K562 (cell line): ENCODE data around the gene GPR37L1. TPM values are rescaled to one million over a fixed set of nuclear protein-coding genes. Genes with fewer than 3 reads are reported as not detected.

ENCODE experiments used
- BCL6 ChIP-seq: fragments of 250-450 bp; sonication (Bioruptor Pico); IDR thresholded peaks from 2 replicates; pipeline ENCODE4 v1.4.0; 2020
- EWSR1 ChIP-seq: fragments of 450-650 bp; IDR thresholded peaks from 2 replicates; pipeline ENCODE4 v1.6.1; 2018; ENCODE audit warnings: borderline replicate concordance, mild to moderate bottlenecking, low read depth, moderate library complexity; ENCODE audit not compliant: partially characterized antibody
- IRF2 ChIP-seq: sonication (generic); formaldehyde crosslinking; IDR thresholded peaks from 2 replicates; pipeline ENCODE4 v1.8.1; 2022; ENCODE audit warnings: mild to moderate bottlenecking, missing genetic modification reagents
- KLF6 ChIP-seq: fragments of 250-450 bp; sonication (Bioruptor Pico); IDR thresholded peaks from 2 replicates; pipeline ENCODE4 v1.4.0; 2020; ENCODE audit warnings: mild to moderate bottlenecking, moderate library complexity, borderline replicate concordance
- NELFE ChIP-seq: IDR thresholded peaks from 2 replicates; pipeline ENCODE4 v1.6.1; 2011; ENCODE audit warnings: mild to moderate bottlenecking; ENCODE audit not compliant: insufficient read depth, insufficient read length
- PBX2 ChIP-seq, 2 experiments: IDR thresholded peaks in 1 of 2; conservative IDR thresholded peaks in 1 of 2; 2 replicates each; pipeline ENCODE4 v1.6.1; 2016; ENCODE audit warnings: low read depth in 2 of 2, mild to moderate bottlenecking in 1 of 2, missing compliant biosample characterization in 1 of 2, missing genetic modification characterization in 1 of 2, moderate library complexity in 1 of 2
- POLR2G ChIP-seq: fragments of 200-400 bp; formaldehyde crosslinking; IDR thresholded peaks from 2 replicates; pipeline ENCODE4 v1.6.1; 2017; ENCODE audit warnings: low read depth, mild to moderate bottlenecking, antibody characterized with exemption, low read length, moderate library complexity
- PPARD ChIP-seq: fragments of 250-450 bp; sonication (Bioruptor Pico); IDR thresholded peaks from 2 replicates; pipeline ENCODE4 v1.8.0; 2022; ENCODE audit warnings: inconsistent platforms, mild to moderate bottlenecking, moderate library complexity
- SAFB ChIP-seq: fragments of 200-400 bp; formaldehyde crosslinking; IDR thresholded peaks from 2 replicates; pipeline ENCODE4 v1.6.1; 2017; ENCODE audit warnings: low read depth, low read length, borderline replicate concordance
- SMAD2 ChIP-seq: fragments of 150-350 bp; IDR thresholded peaks from 2 replicates; pipeline ENCODE4 v1.6.1; 2014; ENCODE audit warnings: low read depth, mild to moderate bottlenecking, low read length
- STAT5A ChIP-seq: IDR thresholded peaks from 2 replicates; pipeline ENCODE4 v1.6.1; 2012; ENCODE audit warnings: low read length, inconsistent platforms, borderline replicate concordance
- TFAP4 ChIP-seq: sonication (generic); formaldehyde crosslinking; IDR thresholded peaks from 2 replicates; pipeline ENCODE4 v1.8.0; 2022; ENCODE audit warnings: missing genetic modification reagents, mild to moderate bottlenecking, moderate library complexity, borderline replicate concordance
- TSHZ1 ChIP-seq: fragments of 250-450 bp; sonication (Bioruptor Pico); IDR thresholded peaks from 2 replicates; pipeline ENCODE4 v1.4.0; 2020; ENCODE audit warnings: mild to moderate bottlenecking, moderate library complexity
- ZBTB7A ChIP-seq: IDR thresholded peaks from 2 replicates; pipeline ENCODE4 v1.6.1; 2011; ENCODE audit warnings: low read depth, mild to moderate bottlenecking, low read length, moderate library complexity, borderline replicate concordance; ENCODE audit not compliant: control insufficient read depth
- ZNF444 ChIP-seq: fragments of 250-450 bp; sonication (Bioruptor Pico); IDR thresholded peaks from 2 replicates; pipeline ENCODE4 v1.4.0; 2020; ENCODE audit warnings: mild to moderate bottlenecking, moderate library complexity
- ZNF561 ChIP-seq: fragments of 450-650 bp; formaldehyde crosslinking; conservative IDR thresholded peaks from 2 replicates; pipeline ENCODE4 v1.4.0; 2020; ENCODE audit warnings: mild to moderate bottlenecking, moderate library complexity
- polyA plus RNA-seq, 8 experiments: library from polyadenylated mRNA; depleted of rRNA in 4 of 8; stranded (reverse) in 5 of 8; unstranded in 3 of 8; fragments of >200 nt; fragmentation: Nextera tagmentation in 2 of 8; fragmentation: Illumina TruSeq in 1 of 8; extraction: Ambion mirVana in 2 of 8; extraction: Trizol in 1 of 8; gene quantifications; 2 replicates each; pipeline versions ENCODE4 v1.2.1 to v1.2.3, GENCODE V29; 2011 to 2014; ENCODE audit warnings: inconsistent platforms in 1 of 8, missing spikeins in 1 of 8
- total RNA-seq, 7 experiments: library from RNA; depleted of rRNA in 6 of 7; stranded (reverse); fragments of >200 nt in 6 of 7; fragmentation: Illumina TruSeq in 2 of 7; extraction: Trizol in 2 of 7; gene quantifications; 2 replicates each; pipeline versions ENCODE4 v1.2.1 to v1.2.3, GENCODE V29; 2011 to 2021; ENCODE audit warnings: low replicate concordance in 1 of 7

The GPR37L1 gene
- total and polyA plus RNA-seq, 9 of the 15 experiments (the other 6 are each of a cell fraction or from before 2014, with no cell fraction given) = not detected

- no peak for TF ChIP-seq KLF6
- no peak for TF ChIP-seq PBX2 (CRISPR knock-in tag; IDR thresholded peaks at IDR 0.05; ENCODE audit: low read depth)
- TF ChIP-seq PBX2 (tag; conservative IDR thresholded peaks at IDR 0.05; ENCODE audit: low read depth) = no peak
- no peak for TF ChIP-seq BCL6
- no peak for TF ChIP-seq STAT5A
- TF ChIP-seq TSHZ1 = no peak
- no peak for TF ChIP-seq IRF2 (CRISPR knock-in tag)
- no peak for TF ChIP-seq EWSR1
- TF ChIP-seq ZBTB7A = 0 out of 2 replicates have a peak, but pooled peaks have one; percentile 36
- TF ChIP-seq TFAP4 (CRISPR knock-in tag) = peak; percentile 57
- no peak for TF ChIP-seq ZNF561 (CRISPR knock-in tag)
- TF ChIP-seq SAFB = no peak
- TF ChIP-seq SMAD2 = no peak
- no peak for TF ChIP-seq NELFE
- TF ChIP-seq PPARD = no peak
- TF ChIP-seq POLR2G = 0 out of 2 replicates have a peak, but pooled peaks have one; percentile 50
- no peak for TF ChIP-seq ZNF444
These were observed 29.7 kb downstream of the GPR37L1 start (continued) for GRCh38 chr1:202152399-202152798.
